LNCaP clone FGC (cell line): Measurements from ENCODE around the gene PHF21A.

Experiments used
- DNase-seq: peaks from one replicate; pipeline ENCODE4 v3.0.0-alpha.2; 2011; ENCODE audit warnings: low read depth
- H3K4me3 ChIP-seq: 2 replicates; pipeline ENCODE4 v1.5.1; 2011; ENCODE audit warnings: mild to moderate bottlenecking, low read depth, low read length, control low read depth
- TF ChIP-seq, protein P1 (sequence below): IDR thresholded peaks from 2 replicates; pipeline ENCODE4 v1.5.1; 2012; ENCODE audit warnings: mild to moderate bottlenecking; ENCODE audit not compliant: control insufficient read depth, insufficient read depth; ENCODE audit errors: extremely low read depth

The PHF21A gene

DNA sequence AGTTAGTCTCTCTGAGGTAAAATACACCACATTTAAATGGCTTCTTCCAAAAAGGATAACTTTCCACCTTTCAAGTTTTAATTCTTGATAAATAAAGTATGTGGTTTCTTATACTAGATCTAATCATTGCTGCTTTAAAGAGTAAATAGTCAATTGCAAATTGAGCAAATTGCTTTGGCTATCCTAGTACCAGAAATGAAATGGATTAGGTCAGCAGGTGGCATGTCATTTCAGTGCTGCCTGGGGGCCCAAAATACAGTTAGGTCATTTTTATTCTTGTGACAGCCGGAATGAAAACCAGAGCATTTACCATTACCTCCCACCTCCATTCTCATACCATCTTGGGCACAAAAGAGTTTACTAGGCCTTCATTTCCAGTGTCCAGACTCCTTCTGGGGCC is 70.2 kb downstream of the PHF21A start:
- TF ChIP-seq, protein P1, sequence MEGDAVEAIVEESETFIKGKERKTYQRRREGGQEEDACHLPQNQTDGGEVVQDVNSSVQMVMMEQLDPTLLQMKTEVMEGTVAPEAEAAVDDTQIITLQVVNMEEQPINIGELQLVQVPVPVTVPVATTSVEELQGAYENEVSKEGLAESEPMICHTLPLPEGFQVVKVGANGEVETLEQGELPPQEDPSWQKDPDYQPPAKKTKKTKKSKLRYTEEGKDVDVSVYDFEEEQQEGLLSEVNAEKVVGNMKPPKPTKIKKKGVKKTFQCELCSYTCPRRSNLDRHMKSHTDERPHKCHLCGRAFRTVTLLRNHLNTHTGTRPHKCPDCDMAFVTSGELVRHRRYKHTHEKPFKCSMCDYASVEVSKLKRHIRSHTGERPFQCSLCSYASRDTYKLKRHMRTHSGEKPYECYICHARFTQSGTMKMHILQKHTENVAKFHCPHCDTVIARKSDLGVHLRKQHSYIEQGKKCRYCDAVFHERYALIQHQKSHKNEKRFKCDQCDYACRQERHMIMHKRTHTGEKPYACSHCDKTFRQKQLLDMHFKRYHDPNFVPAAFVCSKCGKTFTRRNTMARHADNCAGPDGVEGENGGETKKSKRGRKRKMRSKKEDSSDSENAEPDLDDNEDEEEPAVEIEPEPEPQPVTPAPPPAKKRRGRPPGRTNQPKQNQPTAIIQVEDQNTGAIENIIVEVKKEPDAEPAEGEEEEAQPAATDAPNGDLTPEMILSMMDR, result no peak
- DNase-seq, result no peak
- no peak overlapping the region for H3K4me3 ChIP-seq

GRCh38 chr11:46050662-46051061 is 70.6 kb downstream of the PHF21A start:
- no peak overlapping the region for H3K4me3 ChIP-seq
- TF ChIP-seq, protein P1, result no peak
- DNase-seq, result no peak

GRCh38 chr11:46050003-46050461 is 71.2 kb downstream of the PHF21A start:
- DNase-seq, result no peak
- no peak overlapping the region for H3K4me3 ChIP-seq
- TF ChIP-seq, protein P1, result no peak

DNA sequence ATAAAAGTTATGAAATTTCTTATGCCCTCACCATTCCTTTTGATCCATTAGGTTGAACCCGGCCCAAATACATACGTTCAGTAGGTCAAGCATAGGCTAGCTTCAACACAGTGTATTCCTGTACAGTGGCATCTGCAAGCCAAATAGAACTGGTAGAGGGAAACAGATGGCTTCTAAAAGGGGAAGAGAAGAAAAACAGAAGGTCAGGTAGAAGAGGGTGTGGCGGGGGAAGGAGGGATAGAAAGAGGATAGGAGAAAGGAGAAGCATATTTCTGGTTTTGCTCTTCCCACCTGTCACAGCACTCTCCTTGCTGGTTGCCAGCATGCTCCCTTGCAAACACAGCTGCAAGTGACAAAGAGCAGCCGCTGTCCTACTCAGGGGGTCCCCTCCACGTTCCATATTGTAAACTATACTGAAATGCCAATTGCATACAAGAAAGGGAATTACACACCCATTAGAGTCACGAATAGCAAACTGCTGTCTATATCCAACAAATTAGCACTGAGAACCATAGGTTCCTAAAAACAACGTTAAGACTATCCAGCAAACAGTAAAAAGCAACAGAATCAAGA is 71.8 kb downstream of the PHF21A start:
- DNase-seq, result no peak
- TF ChIP-seq, protein P1, result no peak
- no peak overlapping the region for H3K4me3 ChIP-seq

DNA sequence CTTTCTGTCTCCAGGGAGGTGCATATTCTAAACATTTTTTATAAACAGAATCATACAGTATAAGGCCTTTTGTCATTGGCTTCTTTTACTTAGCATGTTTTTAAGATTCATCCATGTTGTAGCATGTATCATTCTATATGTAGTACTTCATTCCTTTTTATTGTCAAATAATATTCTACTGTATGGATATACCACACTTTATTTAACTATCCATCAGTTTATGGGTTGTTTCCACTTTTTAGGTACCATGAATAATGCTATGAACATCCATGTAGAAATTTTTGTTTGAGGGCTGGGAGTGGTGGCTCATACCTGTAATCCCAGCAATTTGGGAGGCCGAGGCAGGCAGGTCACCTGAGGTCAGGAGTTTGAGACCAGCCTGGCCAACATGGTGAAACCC is 73.1 kb downstream of the PHF21A start:
- H3K4me3 ChIP-seq, result no peak overlapping the region
- TF ChIP-seq, protein P1, result no peak
- DNase-seq, result no peak

GRCh38 chr11:46047520-46047919 is 73.7 kb downstream of the PHF21A start:
- TF ChIP-seq, protein P1, result no peak
- peak overlapping the region; percentile 25; the same call in 1 of the 2 replicates for H3K4me3 ChIP-seq
- peak; percentile 46 for DNase-seq

DNA sequence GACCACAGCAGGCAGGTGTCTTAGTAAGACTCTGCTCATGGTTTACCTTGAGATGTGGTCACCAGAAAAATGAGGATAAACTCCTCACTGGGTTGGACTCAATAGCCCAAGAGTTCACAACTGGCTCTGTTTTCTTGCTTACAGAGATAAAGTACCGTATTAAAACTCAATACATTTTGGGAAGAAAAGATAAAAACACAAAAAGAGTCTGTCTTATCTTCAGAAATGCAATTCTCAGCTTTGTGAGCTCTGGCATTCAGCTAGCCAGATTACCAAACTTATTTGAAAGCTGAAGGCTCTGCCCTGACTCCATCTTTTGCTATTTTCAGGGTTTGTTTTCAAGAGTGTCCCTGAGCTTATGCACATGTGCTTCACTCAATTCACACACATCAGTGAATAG is 75.4 kb downstream of the PHF21A start:
- no peak for DNase-seq
- no peak overlapping the region for H3K4me3 ChIP-seq
- TF ChIP-seq, protein P1, result no peak
